Dendritic cell treated with granulocyte-macrophage colony-stimulating factor and Interleukin-4, amounts not matched to agents 40 ng/mL and 50 ng/mL, for 4 days (primary cell): ENCODE data around the gene CA5A.
A peak's percentile ranks its signal among the peaks of the same experiment; 100 is the strongest.

Experiments used
- H3K27ac Mint-ChIP-seq: one replicate; pipeline ENCODE4 v1.8.0; 2022; ENCODE audit warnings: mild to moderate bottlenecking, mixed read lengths
- H3K27me3 Mint-ChIP-seq: one replicate; pipeline ENCODE4 v1.8.0; 2022; ENCODE audit warnings: mild to moderate bottlenecking, mixed read lengths
- H3K36me3 Mint-ChIP-seq: one replicate; pipeline ENCODE4 v1.8.0; 2022; ENCODE audit warnings: low read depth, mixed read lengths
- H3K4me1 Mint-ChIP-seq: one replicate; pipeline ENCODE4 v1.8.0; 2022; ENCODE audit warnings: low read depth, mixed read lengths
- H3K4me3 Mint-ChIP-seq: one replicate; pipeline ENCODE4 v1.8.0; 2022; ENCODE audit warnings: mild to moderate bottlenecking, moderate library complexity, mixed read lengths
- H3K9me3 Mint-ChIP-seq: one replicate; pipeline ENCODE4 v1.8.0; 2022; ENCODE audit warnings: mixed read lengths
- intact Hi-C: fragments of 100-400 bp; cut with micrococcal nuclease; formaldehyde crosslinking; loops from one replicate; pipeline ENCODE4 v1.15.0; 2022

CA5A gene

GRCh38 chr16:87971933-87972332 lies 35.6 kb upstream of the CA5A start:
- no peaks in the 10 kb centered on the region for H3K27me3 Mint-ChIP-seq
- no peak overlapping the region for H3K4me3 Mint-ChIP-seq
- H3K27ac Mint-ChIP-seq = no peak overlapping the region
- peaks cover 27% of the 10 kb centered on the region for H3K4me1 Mint-ChIP-seq
- peaks cover 63% of the 10 kb centered on the region for H3K36me3 Mint-ChIP-seq
- H3K9me3 Mint-ChIP-seq = peaks cover 27% of the 10 kb centered on the region
- intact Hi-C loops = no loop called here

DNA sequence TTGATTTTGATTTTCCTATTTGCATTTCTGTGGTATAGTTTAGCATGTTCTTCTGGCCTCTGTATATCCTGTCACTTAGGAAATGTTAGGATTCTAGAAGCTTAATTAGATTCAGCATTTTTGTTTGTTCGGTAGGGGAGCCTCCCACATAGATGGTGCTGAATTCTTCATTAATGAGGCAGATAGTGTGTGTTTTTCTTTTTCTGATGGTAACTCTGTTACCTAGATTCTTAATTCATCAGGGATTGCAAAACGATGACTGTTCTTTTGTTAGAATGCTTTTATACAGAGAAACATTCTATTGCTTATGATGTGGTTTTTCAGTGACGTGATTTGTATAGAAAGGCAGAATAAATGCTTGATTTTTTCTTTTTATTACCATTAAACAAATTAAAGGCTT lies 33.9 kb upstream of the CA5A start:
- Mint-ChIP-seq H3K4me3 (no peak overlapping the region), H3K27ac (no peak overlapping the region), H3K27me3 (no peaks in the 10 kb centered on the region), H3K9me3 (peaks cover 27% of the 10 kb centered on the region), H3K4me1 (peaks cover 40% of the 10 kb centered on the region), H3K36me3 (peaks cover 48% of the 10 kb centered on the region)
- intact Hi-C loops = no loop called here

- Mint-ChIP-seq H3K4me3 (no peak overlapping the region), H3K36me3 (peaks cover 39% of the 10 kb centered on the region), H3K9me3 (peaks cover 27% of the 10 kb centered on the region), H3K27ac (no peak overlapping the region), H3K27me3 (no peaks in the 10 kb centered on the region), H3K4me1 (peaks cover 47% of the 10 kb centered on the region)
- intact Hi-C loops = no loop called here
Observed at GRCh38 chr16:87968541-87968940, 32.2 kb upstream of the CA5A start.

GRCh38 chr16:87966685-87967185 lies 30.4 kb upstream of the CA5A start:
- peaks cover 46% of the 10 kb centered on the region for H3K4me1 Mint-ChIP-seq
- intact Hi-C loops = no loop called here
- peaks cover 34% of the 10 kb centered on the region for H3K36me3 Mint-ChIP-seq

DNA sequence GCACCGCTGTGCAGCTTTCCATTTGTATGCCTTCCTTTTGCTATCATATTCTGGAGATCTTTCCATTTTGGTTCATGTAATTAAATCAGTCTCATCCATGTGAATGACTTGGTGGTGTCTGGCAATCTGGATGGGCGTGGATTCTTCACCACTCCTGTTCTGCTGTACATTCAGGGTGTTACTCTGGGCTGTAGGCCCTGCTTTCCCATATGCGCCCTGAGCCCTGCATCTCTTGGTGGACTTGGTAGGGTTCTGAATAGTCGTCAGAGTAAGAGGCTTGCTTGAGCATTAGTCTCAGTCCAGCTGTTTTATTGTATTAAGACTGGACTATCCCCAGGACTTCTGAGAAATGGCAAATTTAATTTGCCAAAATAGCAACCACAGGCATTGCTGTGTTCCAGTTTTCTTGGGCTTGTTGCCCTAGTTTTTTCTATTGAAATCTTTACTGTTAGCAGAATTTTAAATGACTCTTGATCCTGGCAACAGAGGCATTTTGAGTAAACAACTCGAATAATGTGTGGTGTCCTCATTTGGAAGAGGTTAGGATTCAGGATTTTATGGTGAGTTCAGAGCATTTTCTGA lies 29.8 kb upstream of the CA5A start:
- Mint-ChIP-seq H3K27ac (peak overlapping the region; percentile 82), H3K4me1 (peaks cover 46% of the 10 kb centered on the region), H3K4me3 (no peak overlapping the region), H3K27me3 (no peaks in the 10 kb centered on the region), H3K9me3 (peaks cover 7% of the 10 kb centered on the region), H3K36me3 (peaks cover 32% of the 10 kb centered on the region)
- intact Hi-C loops = no loop called here

More at GRCh38 chr16:87966685-87967185, 30.4 kb upstream of the CA5A start:
- peak overlapping the region; percentile 63 for H3K4me3 Mint-ChIP-seq
- H3K27ac Mint-ChIP-seq = peak overlapping the region; percentile 82
- H3K27me3 Mint-ChIP-seq = no peaks in the 10 kb centered on the region
- peaks cover 13% of the 10 kb centered on the region for H3K9me3 Mint-ChIP-seq

DNA sequence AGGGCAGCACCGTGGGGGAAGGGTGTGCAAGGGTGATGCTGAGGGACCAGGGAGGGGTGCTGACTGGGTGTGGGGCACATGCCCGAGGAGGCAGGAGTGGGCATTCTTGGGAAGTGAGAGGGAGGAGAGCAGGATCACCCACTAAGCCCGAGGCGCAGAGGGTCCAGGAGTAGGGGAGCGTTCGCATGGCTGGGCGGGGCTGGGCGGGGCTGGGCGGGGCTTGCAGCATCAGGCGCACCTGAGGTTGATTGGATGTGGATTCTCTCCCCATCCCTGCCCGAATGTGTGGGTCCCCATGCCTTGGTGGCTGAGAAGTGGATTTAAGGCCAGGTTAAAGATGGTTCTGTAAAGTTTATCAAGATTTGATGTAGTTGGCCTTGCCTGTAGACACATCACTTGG lies 29.1 kb upstream of the CA5A start:
- Mint-ChIP-seq H3K27me3 (no peaks in the 10 kb centered on the region), H3K9me3 (no peaks in the 10 kb centered on the region), H3K36me3 (peaks cover 25% of the 10 kb centered on the region), H3K4me3 (no peak overlapping the region), H3K27ac (peak overlapping the region; percentile 60), H3K4me1 (peaks cover 50% of the 10 kb centered on the region)
- intact Hi-C loops = no loop called here

GRCh38 chr16:87964049-87964659 lies 27.8 kb upstream of the CA5A start:
- Mint-ChIP-seq H3K27me3 (no peaks in the 10 kb centered on the region), H3K4me1 (peaks cover 62% of the 10 kb centered on the region), H3K4me3 (no peak overlapping the region), H3K27ac (peak overlapping the region; percentile 60), H3K9me3 (no peaks in the 10 kb centered on the region), H3K36me3 (peaks cover 16% of the 10 kb centered on the region)
- intact Hi-C loops = no loop called here

GRCh38 chr16:87963400-87963799 lies 27.1 kb upstream of the CA5A start:
- no peaks in the 10 kb centered on the region for H3K27me3 Mint-ChIP-seq
- H3K36me3 Mint-ChIP-seq = peaks cover 14% of the 10 kb centered on the region
- peak overlapping the region; percentile 30 for H3K27ac Mint-ChIP-seq
- H3K4me3 Mint-ChIP-seq = no peak overlapping the region
- peaks cover 70% of the 10 kb centered on the region for H3K4me1 Mint-ChIP-seq
- no peaks in the 10 kb centered on the region for H3K9me3 Mint-ChIP-seq
- intact Hi-C loops = no loop called here

DNA sequence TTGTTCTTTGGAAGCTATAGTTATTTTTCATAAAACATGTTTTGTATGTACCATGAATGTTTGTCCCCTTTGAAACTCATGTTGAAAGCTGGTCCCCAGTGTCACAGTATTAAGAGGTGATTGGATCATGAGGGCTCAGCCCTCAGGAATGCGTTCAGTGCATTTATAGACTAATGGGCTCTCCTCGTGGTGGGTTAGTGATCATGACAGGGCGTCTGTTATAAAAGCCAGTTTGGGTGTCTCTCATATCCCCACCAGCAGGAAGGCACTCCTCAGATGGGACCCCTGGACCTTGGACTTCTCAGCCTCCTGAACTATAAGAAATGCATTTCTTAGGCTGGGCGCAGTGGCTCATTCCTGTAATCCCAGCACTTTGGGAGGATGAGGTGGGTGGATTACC lies 25.3 kb upstream of the CA5A start:
- no peaks in the 10 kb centered on the region for H3K9me3 Mint-ChIP-seq
- H3K4me1 Mint-ChIP-seq = peaks cover 83% of the 10 kb centered on the region
- H3K27me3 Mint-ChIP-seq = no peaks in the 10 kb centered on the region
- no peak overlapping the region for H3K27ac Mint-ChIP-seq
- H3K36me3 Mint-ChIP-seq = peaks cover 27% of the 10 kb centered on the region
- intact Hi-C loops = no loop called here
- no peak overlapping the region for H3K4me3 Mint-ChIP-seq

DNA sequence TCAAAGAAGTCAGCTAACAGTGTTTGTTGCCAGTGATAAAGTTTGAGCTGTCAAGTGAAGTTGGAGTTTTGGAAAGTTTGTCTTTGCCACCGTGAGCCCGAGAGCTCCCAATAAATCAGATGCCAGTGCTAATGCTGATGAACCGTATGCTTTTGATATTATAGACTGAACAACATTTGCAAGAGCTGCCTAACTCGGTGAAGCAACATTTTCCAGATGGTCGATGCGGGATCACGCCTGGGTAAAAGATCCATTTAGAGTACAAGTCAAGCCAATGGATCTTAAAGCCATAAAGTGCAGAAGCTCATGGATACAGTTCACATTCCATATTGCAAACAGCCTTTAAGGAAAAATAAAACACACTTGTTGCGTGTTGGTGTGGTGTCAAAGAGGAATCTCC lies 24.5 kb upstream of the CA5A start:
- peaks cover 27% of the 10 kb centered on the region for H3K36me3 Mint-ChIP-seq
- no peaks in the 10 kb centered on the region for H3K9me3 Mint-ChIP-seq
- peak overlapping the region; percentile 85 for H3K27ac Mint-ChIP-seq
- no peak overlapping the region for H3K4me3 Mint-ChIP-seq
- intact Hi-C loops = no loop called here
- H3K27me3 Mint-ChIP-seq = no peaks in the 10 kb centered on the region
- H3K4me1 Mint-ChIP-seq = peaks cover 83% of the 10 kb centered on the region

DNA sequence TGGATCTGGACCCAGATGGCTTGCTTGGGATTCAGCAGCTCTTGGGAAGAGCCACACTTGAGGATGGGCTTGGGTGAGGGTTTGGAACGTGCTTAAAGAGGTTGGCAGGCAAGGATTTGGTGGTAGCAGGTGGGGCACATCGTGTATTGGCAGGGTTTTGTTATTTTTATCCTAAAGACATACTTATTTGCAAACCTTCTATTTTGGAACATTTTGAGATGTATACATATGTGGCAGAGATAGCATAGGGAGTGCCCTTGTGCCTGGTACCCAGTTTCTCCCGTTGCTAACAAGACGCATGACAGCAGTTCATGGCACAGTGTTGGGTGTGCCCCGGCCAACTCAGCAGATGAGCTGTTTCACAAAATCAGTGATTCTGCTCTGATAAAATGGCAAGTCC lies 24.0 kb upstream of the CA5A start:
- Mint-ChIP-seq H3K4me1 (peaks cover 83% of the 10 kb centered on the region), H3K27me3 (no peaks in the 10 kb centered on the region), H3K4me3 (peak overlapping the region; percentile 73), H3K9me3 (no peaks in the 10 kb centered on the region), H3K27ac (peak overlapping the region; percentile 85), H3K36me3 (peaks cover 31% of the 10 kb centered on the region)
- intact Hi-C loops = no loop called here

GRCh38 chr16:87959391-87959990 lies 23.2 kb upstream of the CA5A start:
- Mint-ChIP-seq H3K27ac (peak overlapping the region; percentile 85), H3K9me3 (no peaks in the 10 kb centered on the region), H3K27me3 (no peaks in the 10 kb centered on the region), H3K4me3 (peak overlapping the region; percentile 73), H3K4me1 (peaks cover 83% of the 10 kb centered on the region), H3K36me3 (peaks cover 32% of the 10 kb centered on the region)
- intact Hi-C loops = loop anchor here (5.0 kb wide), 1 partner anchor 48 kb away; no protein-coding TSS in a partner anchor

GRCh38 chr16:87958632-87959031 lies 22.3 kb upstream of the CA5A start:
- Mint-ChIP-seq H3K27ac (peak overlapping the region; percentile 85), H3K4me1 (peaks cover 83% of the 10 kb centered on the region), H3K27me3 (no peaks in the 10 kb centered on the region), H3K4me3 (no peak overlapping the region), H3K9me3 (no peaks in the 10 kb centered on the region), H3K36me3 (peaks cover 37% of the 10 kb centered on the region)
- intact Hi-C loops = loop anchor here (5.0 kb wide), 1 partner anchor 49 kb away; no protein-coding TSS in a partner anchor

DNA sequence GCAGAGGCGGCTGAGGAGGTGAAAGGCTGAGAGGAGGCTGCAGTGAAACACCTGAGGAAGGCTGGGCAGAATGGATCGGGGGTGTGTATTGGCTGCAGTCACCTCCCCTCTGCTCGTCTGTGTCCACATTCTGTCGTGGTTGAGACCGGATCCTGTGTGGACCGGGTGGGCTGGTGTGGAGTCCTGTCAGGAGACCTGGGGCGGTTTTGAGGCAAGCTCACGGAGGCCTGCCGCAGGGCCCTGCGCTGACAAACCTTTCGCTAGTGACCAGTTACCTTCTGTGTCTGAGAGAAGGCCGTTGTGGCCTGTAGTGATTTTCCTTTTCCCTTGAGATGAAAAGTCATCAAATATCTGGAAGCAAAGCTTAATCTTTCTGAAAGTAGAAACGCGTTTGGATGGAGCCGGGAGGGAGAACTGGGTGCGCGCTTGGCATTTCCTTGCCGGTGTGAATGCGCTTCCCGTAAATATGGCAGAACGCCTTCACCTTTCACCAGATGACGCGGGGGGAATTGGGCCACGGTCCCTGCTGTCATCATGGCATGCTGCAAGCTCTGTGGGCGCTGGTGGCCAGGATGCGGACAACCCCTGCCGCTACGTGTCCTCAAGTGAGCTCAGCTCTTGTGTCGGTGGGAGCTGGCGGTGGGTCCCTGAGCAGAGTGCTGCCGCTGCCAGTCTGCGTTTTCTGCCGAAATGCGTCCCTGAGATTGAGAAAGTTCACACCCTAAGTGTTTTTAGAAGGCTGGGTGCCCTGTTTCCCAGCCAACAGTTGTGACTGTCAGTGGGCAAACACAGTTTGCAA lies 21.2 kb upstream of the CA5A start:
- intact Hi-C loops = loop anchor here (5.0 kb wide), 1 partner anchor 50 kb away; no protein-coding TSS in a partner anchor
- Mint-ChIP-seq H3K4me3 (peak overlapping the region; percentile 72), H3K36me3 (peaks cover 37% of the 10 kb centered on the region), H3K27ac (peak overlapping the region; percentile 97), H3K9me3 (no peaks in the 10 kb centered on the region), H3K27me3 (no peaks in the 10 kb centered on the region), H3K4me1 (peaks cover 79% of the 10 kb centered on the region)
